Psoas muscle (tissue), 8 donors: ENCODE measurements around the gene TMEM94. TPM values are rescaled to one million over a fixed set of nuclear protein-coding genes. Genes with fewer than 3 reads are reported as not detected.

Experiments used
- ATAC-seq, 4 donors: fragments of 200-7000 bp; cut with Tn5 transposase; one replicate each; pipeline ENCODE4 v1.9.1; 2020; ENCODE audit warnings: moderate library complexity in 3 of 4, mild to moderate bottlenecking in 2 of 4
- DNase-seq, 2 donors: peaks; one replicate each; pipeline ENCODE4 v3.0.0-alpha.2; 2020
- H3K27ac ChIP-seq: fragments of 200-600 bp; one replicate; pipeline ENCODE4 v1.8.0; 2022
- H3K27me3 ChIP-seq, 3 donors: fragments of 200-600 bp in 1 of 3; one replicate each; pipeline versions ENCODE4 v1.6.1 to v1.8.0; 2013 to 2022; ENCODE audit warnings: low read length in 2 of 3, mild to moderate bottlenecking in 2 of 3, moderate library complexity in 1 of 3; ENCODE audit not compliant: insufficient read depth in 3 of 3
- H3K36me3 ChIP-seq, 2 donors: fragments of 200-600 bp in 1 of 2; one replicate each; pipeline versions ENCODE4 v1.6.1 to v1.8.0; 2013 to 2022; ENCODE audit warnings: low read depth in 1 of 2, mild to moderate bottlenecking in 1 of 2, moderate library complexity in 1 of 2; ENCODE audit not compliant: insufficient read depth in 1 of 2
- H3K4me1 ChIP-seq: fragments of 200-600 bp; one replicate; pipeline ENCODE4 v1.8.0; 2022
- H3K4me3 ChIP-seq: fragments of 200-600 bp; one replicate; pipeline ENCODE4 v1.8.0; 2022; ENCODE audit warnings: mild to moderate bottlenecking
- H3K9me3 ChIP-seq: fragments of 200-600 bp; one replicate; pipeline ENCODE4 v1.8.0; 2022
- WGBS, 3 donors: extraction: QIAGEN DNeasy Blood & Tissue Kit; methylation state at CpG; one replicate each; pipeline versions ENCODE4 v1.1.6 to v1.1.7; 2013; 5-methylcytosine and 5-hydroxymethylcytosine counted together
- intact Hi-C, 2 donors: fragments of 100-400 bp; cut with DNase I; formaldehyde crosslinking; loops; one replicate each; pipeline versions ENCODE4 v1.11.0 to v1.14.2; 2022
- polyA plus RNA-seq, 3 donors: library from polyadenylated mRNA; stranded (reverse); fragments of 200-250 nt; gene quantifications; one replicate each; pipeline ENCODE4 v1.2.3, GENCODE V29; 2013
- total RNA-seq, 4 donors: library from RNA; stranded (reverse); fragmentation: NEBNext Ultra II Directional in 2 of 4; extraction: Animal tissue kit (Norgen Biotek cat#: 25700) in 2 of 4; gene quantifications; one replicate each; pipeline versions ENCODE4 v1.2.1 to v1.2.4, GENCODE V29; 2021 to 2023
- TF ChIP-seq, protein P1 (sequence below): fragments of 200-600 bp; IDR thresholded peaks from one replicate; pipeline ENCODE4 v1.8.0; 2022; ENCODE audit warnings: antibody characterized with exemption
- donor health status: healthy with polysubstance abuse.
- donor health status: DM: no; HTN: no; CAD: no; lungs with moderate emphysema.
- donor health status: Bipolar disorder and iron deficiency.
- donor health status: healthy.
- donor health status: DM: yes; HTN: yes; CAD: no.
- donor health status: DM: no; HTN: no; CAD: no.
- donor health status: DM: no; HTN: no; CAD: no.
- donor health status: DM: yes; HTN: yes; CAD: no.

The TMEM94 gene
- total and polyA plus RNA-seq, 7 donors = 18.7 to 64.3 (median 47.5) TPM

DNA sequence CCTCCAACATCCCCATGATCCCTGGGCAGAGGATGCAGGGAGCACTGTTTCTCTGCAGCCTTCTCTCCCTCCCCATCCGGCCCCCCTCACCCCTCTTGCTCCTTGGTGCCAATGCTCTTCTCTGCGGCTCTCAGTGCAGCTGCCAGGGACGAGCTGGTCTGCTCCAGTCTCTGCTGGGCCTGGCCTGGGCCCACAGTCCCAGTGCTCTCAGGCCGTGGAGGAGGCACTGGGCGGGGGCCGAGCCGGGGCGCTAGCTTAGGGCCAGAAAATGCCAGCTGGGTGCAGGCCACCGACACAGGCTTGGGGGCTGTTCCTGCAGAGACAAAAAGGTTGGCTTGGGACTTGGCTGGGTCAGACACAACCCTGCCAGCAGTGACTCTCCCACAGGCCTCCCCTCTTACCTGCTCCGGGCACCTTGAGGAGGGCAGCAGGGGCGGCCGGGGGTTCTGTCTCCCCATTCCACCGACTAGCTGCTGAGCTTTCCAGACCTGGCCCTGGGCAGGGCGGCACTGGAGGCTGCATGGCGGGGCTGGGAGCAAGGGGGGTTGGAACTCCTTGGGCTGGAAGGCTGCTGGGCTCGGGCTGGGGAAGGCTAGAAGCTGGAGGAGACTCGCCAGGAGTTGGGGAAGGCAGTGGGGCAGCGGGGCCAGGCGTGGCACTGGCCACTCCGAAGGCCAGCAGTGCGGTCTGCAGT, 45.1 kb downstream of the TMEM94 start:
- ATAC-seq (peak in 1 of 4 donors; percentile 7), DNase-seq (no peak)
- no peaks in the 10 kb centered on the region for H3K9me3 ChIP-seq
- 38 to 60% (median 41%) methylated on average over 21 of the region's 21 CpGs for WGBS, 3 donors
- peaks cover 0 to 81% of the 10 kb centered on the region in 2 donors for H3K36me3 ChIP-seq
- H3K4me3 ChIP-seq = no peak overlapping the region
- peak overlapping the region; percentile 5 for H3K27ac ChIP-seq
- intact Hi-C loops = no loop called here
- TF ChIP-seq, protein P1, sequence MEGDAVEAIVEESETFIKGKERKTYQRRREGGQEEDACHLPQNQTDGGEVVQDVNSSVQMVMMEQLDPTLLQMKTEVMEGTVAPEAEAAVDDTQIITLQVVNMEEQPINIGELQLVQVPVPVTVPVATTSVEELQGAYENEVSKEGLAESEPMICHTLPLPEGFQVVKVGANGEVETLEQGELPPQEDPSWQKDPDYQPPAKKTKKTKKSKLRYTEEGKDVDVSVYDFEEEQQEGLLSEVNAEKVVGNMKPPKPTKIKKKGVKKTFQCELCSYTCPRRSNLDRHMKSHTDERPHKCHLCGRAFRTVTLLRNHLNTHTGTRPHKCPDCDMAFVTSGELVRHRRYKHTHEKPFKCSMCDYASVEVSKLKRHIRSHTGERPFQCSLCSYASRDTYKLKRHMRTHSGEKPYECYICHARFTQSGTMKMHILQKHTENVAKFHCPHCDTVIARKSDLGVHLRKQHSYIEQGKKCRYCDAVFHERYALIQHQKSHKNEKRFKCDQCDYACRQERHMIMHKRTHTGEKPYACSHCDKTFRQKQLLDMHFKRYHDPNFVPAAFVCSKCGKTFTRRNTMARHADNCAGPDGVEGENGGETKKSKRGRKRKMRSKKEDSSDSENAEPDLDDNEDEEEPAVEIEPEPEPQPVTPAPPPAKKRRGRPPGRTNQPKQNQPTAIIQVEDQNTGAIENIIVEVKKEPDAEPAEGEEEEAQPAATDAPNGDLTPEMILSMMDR = no peak
- H3K4me1 ChIP-seq = peaks cover 18% of the 10 kb centered on the region
- H3K27me3 ChIP-seq = no peaks in the 10 kb centered on the region

DNA sequence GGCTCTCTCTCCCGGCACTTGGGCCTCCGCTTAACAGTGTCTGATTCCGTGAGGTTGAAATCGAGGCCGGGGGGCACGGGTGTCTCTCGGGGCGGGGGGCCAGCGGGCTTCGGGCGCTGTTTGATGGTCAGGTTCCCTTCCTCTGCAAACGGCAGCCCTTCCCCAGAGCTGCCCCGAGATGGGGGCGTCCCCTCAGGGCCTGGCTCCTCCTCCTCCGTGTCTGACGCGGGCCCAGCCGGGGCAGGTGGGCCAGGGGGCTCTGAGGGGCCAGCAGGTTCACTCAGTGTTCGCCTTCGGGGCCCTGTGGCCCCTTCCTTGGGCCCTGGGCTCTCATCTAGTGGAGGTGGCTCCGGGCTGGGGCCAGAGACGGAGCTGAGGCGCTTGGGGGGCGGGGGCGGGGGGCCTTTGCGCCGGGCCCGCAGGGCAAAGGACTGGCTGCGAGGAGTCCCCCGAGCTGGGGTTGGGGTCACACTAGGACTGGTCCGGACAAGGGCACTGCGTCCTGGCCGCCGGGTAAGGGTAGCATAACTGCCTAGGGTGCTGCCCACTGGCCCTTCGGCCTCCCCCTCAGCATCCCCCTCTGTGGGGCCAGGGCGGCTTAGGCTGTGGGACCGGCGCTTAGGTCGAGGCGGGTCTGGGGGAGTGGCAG, 45.8 kb downstream of the TMEM94 start:
- H3K27me3 ChIP-seq = no peaks in the 10 kb centered on the region
- H3K4me3 ChIP-seq = no peak overlapping the region
- no peak for DNase-seq
- no peak overlapping the region for H3K27ac ChIP-seq
- no peaks in the 10 kb centered on the region for H3K9me3 ChIP-seq
- TF ChIP-seq, protein P1 = no peak
- peaks cover 18% of the 10 kb centered on the region for H3K4me1 ChIP-seq
- intact Hi-C loops = no loop called here
- H3K36me3 ChIP-seq = peaks cover 0 to 81% of the 10 kb centered on the region in 2 donors
- ATAC-seq = no peak
- 64 to 83% (median 77%) methylated on average over 25 to 40 of the region's 40 CpGs for WGBS, 3 donors

DNA sequence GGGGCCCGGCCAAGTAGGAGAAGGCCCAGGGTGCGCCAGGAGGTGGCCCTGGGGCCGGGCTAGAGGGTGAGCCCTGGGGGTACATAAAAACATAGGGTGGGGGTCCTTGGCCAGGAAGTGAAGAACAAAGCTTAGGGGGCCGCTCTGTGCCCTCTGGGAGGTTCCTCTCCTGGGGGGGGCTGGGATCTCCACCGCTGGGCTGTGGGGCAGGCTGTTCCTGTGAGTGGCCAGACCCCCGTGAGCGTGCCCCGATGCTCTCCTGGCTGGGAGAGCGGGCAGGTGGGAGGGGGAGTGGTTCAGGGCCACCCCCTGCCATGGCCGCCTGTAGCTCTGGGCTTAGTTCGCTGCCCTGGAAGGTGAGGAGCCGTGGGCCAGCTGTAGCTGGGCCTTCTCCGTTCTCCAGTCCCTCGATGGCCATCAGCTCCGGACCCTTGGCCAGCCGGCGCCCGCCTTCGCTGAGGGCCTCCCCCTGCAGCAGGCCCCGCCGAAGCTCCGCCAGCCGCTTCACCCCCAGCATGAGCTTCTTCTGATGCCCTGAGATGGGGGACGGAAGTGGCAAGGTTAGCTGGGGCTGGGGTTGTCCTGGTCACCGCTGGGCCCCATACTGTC, 46.4 kb downstream of the TMEM94 start:
- whole genome bisulfite sequencing, 3 donors = 91 to 94% (median 92%) methylated on average over 23 to 25 of the region's 25 CpGs
- intact Hi-C loops = no loop called here
- H3K4me3 ChIP-seq = no peak overlapping the region
- H3K27me3 ChIP-seq = no peaks in the 10 kb centered on the region
- H3K27ac ChIP-seq = no peak overlapping the region
- H3K36me3 ChIP-seq = peaks cover 0 to 80% of the 10 kb centered on the region in 2 donors
- no peaks in the 10 kb centered on the region for H3K9me3 ChIP-seq
- DNase-seq (no peak), ATAC-seq (no peak)
- H3K4me1 ChIP-seq = peaks cover 18% of the 10 kb centered on the region
- TF ChIP-seq, protein P1 = no peak

DNA sequence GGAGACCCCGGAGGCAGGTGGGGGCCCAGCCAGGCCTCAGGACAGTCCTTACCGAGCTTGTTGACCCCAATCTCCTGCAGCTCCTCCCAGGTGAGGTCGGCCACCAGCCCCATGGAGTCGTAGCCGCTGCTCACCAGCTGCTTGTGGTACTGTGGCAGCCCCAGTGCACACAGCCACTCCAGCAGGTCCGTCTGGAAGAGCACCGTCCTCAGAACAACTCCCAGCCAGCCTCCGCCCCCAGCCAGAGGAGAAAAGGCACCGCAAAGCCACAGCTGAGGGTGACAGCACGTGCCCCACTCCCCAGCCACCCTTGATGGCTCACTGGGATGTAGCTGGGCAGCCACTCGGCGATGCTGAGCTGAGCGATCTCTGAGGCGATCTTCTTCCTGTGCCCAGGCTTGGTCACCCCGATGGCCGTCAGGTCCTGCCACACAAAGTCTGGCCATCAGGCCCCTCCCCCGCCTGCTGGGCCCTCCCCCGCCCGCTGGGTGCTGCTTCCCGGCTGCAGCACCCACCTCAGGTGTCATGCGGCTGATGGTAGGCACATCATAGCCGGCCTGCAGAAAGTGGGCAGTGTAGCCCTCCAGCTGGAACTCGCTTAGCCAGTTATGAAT, 47.0 kb downstream of the TMEM94 start:
- TF ChIP-seq, protein P1 = no peak
- ATAC-seq (no peak), DNase-seq (no peak)
- intact Hi-C loops = no loop called here
- peaks cover 19% of the 10 kb centered on the region for H3K4me1 ChIP-seq
- H3K4me3 ChIP-seq = no peak overlapping the region
- H3K27ac ChIP-seq = no peak overlapping the region
- no peaks in the 10 kb centered on the region for H3K9me3 ChIP-seq
- whole genome bisulfite sequencing, 3 donors = 85 to 88% (median 88%) methylated on average over 21 to 23 of the region's 23 CpGs
- no peaks in the 10 kb centered on the region for H3K27me3 ChIP-seq
- H3K36me3 ChIP-seq = peaks cover 0 to 76% of the 10 kb centered on the region in 2 donors
